Stimulated activated CD4-positive, alpha-beta T cell treated with anti-CD3 and anti-CD28 coated beads, TNF-alpha, amount 100 ng/mL, for 4 hours (primary cell): ENCODE results near the gene DSCAML1.
"Not testable (repeated sequence)": the region's sequence is repeated elsewhere in the genome, so short reads cannot be mapped to it uniquely, and the experiment has no call there.

ENCODE experiments used
- DNase-seq, 3 experiments: peaks; one replicate each; pipeline ENCODE4 v3.0.0-alpha.2; 2020; ENCODE audit warnings: low read depth in 3 of 3

DSCAML1 gene

DNA sequence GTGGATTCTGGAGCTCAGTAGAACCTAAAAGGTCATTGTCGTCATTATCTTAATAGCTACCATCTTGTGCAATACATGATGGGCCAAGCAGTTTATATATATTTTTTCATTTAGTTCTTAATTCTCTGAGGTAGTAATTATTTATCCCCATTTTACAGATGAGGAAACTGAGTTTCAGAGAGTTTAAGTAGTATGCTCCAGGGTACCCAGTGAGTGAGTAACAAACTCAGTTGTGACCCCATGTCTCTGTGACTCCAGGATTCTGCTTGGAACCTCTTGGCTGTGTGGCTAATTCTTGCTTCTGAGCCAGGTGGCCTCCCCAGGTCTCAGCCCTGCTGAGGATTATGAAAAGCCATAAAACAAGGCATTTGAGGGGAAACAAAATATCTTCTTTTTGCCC lies 386.8 kb downstream of the DSCAML1 start:
- no peak for DNase-seq

DNA sequence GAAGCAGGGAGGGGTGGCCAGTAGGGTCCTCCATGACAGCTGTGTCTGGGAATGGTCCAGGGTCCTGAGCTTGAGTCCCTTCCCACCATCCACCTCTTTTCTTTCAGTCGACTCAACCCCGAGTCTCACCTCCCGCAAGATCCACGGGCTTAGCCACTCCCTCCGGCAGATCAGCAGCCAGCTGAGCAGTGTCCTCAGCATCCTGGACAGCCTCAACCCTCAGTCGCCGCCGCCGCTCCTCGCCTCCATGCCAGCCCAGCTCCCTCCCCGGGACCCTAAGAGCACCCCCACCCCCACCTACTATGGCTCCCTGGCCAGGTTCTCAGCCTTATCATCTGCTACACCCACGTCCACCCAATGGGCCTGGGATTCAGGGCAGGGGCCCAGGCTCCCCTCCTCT lies 387.5 kb downstream of the DSCAML1 start:
- DNase-seq: no peak

DNA sequence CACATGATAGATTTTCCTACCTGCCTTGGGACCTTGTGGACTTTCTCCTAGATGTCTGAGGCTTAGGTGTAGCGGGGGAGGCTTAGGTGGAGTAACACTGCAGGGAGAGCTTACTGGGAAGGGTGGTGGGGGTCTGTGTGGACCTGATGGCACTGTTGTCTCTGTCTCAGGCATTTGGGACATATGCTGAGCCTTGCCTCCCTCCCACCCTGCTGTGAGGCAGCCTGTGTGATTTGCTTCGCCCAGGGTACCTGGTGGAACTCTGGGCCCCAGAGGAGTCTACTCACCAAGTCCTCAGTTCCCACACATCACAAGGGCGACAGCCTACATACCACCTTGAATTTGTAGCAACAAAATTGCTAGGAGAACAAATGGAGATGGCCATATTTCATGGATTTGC lies 388.7 kb downstream of the DSCAML1 start:
- no peak for DNase-seq

DNA sequence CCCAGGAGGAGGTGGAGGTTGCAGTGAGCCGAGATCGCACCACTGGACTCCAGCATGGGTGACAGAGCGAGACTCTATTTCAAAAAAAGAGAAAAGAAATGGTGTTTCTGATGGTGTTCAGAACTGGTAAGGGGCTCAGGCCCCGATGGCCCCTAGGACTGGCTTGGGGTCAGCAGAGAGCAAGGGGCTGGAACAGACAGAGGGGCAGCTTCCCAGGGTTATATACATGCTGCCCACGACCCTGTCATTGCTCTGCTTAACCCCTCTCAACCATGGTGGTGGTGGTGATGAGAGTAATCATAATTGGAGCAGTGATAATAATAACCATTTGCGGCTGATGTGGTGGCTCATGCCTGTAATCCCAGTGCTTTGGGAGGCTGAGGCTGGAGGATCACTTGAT lies 390.0 kb downstream of the DSCAML1 start:
- no peak for DNase-seq

DNA sequence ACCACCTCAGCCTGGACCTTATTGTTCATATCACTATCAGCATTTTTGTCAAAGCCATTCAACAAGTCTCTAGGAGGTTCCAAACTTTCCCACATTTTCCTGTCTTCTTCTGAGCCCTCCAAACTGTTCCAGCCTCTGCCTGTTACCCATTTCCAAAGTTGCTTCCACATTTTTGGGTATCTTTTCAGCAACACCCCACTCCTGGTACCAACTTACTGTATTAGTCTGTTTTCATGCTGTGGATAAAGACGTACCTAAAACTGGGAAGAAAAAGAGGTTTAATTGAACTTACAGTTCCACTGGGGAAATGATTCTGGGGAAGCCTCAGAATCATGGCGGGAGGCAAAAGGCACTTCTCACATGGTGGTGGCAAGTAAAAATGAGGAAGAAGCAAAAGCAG lies 391.1 kb downstream of the DSCAML1 start:
- DNase-seq: not testable (repeated sequence)

DNA sequence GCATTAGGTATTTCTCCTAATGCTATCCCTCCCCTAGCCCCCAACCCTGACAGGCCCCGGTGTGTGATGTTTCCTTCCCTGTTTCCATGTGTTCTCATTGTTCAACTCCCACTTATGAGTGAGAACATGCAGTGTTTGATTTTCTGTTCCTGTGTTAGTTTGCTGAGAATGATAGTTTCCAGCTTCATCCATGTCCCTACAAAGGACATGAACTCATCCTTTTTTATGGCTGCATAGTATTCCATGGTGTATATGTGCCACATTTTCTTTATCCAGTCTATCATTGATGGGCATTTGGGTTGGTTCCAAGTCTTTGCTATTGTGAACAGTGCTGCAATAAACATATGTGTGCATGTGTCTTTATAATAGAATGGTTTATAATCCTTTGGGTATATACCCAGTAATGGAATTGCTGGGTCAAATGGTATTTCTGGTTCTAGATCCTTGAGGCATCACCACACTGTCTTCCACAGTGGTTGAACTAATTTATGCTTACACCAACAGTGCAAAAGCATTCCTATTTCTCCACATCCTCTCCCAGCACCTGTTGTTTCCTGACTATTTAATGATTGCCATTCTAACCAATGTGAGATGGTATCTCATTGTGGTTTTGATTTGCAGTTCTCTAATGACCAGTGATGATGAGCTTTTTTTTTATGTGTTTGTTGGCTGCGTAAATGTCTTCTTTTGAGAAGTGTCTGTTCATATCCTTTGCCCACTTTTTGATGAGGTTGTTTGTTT lies 397.7 kb downstream of the DSCAML1 start:
- DNase-seq: not testable (repeated sequence)

DNA sequence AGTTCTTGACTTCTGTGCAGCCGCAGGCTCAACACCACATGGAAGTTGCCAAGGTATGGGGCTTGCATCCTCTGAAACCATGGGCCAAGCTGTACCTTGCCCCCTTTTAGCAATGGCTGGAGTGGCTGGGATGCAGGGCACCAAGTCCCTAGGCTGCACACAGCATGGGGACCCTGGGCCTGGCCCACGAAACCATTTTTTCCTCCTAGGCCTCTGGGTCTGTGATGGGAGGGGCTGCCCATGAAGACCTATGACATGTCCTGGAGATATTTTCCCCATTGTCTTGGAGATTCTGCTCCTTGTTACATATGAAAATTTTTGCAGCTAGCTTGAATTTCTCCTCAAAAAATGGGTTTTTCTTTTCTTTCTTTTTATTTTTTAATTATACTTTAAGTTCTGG lies 398.4 kb downstream of the DSCAML1 start:
- not testable (repeated sequence) for DNase-seq

DNA sequence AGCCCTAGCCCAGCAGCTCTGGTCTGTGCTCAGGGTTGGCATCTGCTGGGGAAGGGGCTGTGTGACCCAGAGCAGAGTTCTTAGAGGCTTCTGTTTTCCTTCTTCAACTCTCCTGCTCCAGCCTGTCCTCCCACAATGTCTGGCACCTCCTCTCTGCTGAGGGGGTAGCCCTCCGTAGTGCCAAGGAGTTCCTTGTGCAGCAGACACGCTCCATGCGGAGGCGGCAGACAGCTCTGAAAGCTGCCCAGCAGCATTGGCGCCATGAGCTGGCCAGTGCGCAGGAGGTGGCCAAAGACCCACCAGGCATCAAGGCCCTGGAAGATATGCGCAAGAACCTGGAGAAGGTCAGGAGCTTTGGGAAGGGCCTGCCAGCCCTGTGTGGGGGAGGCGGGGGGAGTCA lies 400.0 kb downstream of the DSCAML1 start:
- no peak for DNase-seq

DNA sequence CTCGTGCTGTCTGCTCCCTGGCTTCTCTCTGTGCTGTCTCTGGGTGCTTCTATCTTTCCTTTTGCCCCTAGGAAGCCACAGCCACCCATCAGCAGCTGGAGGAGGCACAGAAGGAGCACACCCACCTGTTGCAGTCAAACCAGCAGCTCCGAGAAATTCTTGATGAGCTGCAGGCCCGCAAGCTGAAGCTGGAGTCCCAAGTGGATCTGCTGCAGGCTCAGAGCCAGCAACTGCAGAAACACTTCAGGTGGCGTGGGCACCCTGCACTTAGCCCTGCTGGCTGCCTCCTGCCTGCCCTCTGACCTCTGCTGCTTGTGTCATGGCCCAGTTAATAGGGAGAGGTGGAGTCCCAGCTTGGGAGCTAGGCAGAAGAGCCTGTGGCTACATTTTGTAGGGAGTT lies 401.5 kb downstream of the DSCAML1 start:
- DNase-seq: no peak

DNA sequence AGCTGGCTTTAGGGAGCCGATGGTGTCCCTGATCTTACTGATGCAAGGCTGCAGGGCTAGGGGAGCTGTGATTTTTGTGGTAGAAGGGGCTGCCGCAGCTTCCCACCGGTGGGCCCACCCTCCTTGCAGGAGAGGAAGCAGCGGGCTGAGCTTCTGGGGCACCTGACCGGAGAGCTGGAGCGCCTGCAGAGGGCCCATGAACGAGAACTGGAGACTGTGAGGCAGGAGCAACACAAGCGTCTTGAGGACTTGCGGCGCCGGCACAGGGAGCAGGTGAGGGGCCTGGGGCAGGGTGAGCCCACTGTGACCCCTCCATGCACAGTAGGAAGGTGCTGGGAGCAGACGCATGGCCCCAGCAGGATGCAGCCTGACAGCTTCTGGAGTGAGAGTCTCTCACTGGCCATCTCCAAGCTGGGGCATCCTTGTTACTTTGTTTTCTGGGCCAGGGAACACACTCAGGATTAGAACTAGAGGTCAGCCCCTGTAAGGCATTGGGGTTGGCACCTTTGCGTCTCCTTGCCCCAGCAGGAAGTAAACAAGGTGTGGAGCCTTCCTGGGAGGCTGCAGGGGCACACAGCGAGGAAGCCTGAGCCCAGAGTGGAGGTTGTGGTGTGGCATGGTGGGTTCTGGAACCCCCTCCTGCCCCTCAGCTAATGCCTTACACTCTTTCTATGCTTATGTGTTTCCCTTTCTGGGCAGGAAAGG lies 402.6 kb downstream of the DSCAML1 start:
- DNase-seq: no peak

DNA sequence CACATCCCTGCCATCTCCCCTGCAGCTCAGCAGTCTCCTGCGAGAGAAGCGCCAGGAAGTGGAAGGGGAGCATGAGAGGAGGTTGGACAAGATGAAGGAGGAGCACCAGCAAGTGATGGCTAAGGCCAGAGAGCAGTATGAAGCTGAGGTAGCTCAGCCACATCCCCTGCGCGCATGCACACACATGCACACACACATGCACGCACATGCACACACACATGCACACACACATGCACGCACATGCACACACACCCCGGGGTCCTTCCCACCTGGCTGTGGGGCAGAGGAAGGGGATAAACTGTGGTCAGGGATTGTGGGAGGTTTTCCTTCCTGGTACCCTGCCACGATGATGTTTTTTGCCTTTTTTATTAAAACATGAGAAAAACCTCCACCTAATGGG lies 404.0 kb downstream of the DSCAML1 start:
- DNase-seq: no peak

DNA sequence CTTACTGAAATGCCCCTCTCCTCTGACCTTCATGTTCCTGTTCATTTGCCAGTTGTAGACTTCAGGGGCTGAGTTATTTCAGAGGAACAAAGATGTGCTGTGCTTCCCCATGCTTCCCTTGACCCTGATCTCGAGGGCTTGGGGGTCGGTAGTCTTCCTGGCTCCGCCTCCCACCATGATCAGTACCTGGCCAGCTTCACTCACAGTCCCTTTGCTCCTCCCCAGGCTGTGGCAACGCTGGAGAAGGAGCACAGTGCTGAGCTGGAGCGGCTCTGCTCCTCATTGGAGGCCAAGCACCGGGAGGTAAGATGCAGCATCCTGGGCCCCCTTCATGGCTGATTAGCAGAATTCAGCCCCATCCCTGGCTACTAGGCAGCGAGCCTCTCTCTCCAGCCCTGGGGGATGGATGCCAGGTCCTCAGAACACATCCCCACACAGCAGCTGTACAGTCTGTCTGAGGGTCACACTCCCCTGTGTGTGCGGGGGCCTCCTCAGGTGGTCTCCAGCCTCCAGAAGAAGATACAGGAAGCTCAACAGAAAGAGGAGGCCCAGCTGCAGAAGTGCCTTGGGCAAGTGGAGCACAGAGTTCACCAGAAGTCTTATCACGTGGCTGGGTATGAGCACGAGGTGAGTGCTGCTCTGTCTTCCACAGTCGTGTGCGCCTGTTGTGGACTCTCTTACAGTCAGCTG lies 404.9 kb downstream of the DSCAML1 start:
- no peak for DNase-seq

DNA sequence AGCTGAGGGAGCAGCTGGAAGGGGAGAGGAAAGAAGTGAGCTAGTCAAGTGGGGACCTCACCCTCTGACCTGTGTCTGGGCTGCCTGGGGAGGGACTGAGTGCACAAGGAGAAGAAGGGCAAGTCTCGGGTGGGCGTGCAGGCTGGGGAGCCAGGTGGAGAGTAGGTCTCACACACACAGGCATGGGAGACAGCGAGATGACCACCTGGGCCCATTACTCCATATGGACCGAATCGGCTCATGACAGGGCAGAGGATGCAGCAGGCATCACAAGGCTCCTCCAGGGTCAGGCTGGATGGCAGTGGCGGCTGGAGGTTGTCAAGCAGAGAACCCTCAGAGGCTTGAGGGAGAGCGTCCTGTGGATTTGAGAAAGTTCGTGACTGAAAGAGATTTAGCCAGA lies 405.8 kb downstream of the DSCAML1 start:
- no peak for DNase-seq

DNA sequence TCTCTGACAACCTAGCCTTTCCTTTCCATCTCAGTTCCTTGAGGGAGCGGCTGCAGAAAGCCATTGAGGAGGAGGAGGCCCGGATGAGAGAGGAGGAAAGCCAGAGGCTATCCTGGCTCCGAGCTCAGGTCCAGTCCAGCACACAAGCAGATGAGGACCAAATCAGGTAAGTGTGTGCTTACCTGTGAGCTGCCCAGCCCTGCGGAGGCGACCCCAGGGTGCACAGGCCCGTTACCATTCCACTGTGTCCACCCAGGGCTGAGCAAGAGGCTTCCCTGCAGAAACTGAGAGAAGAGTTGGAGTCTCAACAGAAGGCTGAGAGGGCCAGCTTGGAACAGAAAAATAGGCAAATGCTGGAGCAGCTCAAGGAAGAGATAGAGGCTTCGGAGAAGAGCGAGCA lies 406.3 kb downstream of the DSCAML1 start:
- no peak for DNase-seq

DNA sequence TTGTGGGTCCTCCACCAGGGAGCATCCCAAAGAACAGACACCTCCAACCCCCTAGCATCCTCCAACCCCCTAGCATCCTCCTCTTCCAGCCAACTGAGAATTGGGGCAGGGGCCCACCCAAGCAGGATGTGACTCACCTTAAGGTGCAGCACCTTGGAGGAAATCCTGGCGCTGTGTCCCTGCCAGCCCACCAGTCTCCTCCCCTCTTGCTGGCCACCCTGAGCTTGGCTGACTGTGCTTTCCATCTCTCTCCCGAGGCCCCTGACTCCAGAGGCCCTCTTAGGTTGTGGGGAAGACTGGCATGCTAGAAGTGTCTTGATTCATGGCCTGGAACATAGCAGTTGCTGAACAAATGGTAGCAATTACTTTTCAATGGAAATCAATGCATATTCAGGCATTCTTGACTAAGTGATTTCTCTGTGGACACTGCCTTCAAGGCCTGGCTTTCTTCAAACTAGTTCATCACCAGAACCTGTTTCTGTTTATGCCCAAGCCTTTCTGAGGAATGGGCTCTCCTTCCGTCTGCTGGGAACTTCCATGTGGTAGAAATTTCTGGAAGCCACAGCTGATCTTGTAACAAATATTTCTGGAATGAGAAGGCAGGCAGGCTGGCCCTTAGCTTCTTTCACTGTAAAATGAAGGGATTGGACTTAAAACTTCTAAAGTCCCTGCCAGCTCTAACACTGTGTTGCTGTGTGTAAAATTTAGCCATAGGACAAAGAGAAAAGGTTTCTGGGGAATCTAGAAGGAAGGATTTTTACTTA lies 408.8 kb downstream of the DSCAML1 start:
- DNase-seq: no peak

DNA sequence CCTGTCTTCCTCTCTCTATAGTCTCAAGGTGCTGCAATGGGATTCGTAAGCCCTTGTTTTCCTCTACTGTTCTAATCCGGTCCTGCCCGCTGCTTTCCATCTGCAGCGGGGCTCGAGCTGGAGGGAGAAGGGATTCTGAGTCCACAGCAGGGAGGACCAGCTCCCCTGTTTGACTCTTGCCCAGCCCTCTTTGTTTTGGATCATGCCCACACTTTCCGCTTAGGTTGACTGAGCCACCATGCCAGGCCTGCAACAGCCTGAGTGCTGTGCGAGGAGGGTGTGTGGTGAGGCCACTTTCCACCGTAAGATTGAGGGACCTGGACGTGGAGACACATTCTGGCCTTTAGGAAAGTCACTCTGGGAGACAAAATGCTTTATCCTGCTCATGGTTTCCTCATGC lies 411.1 kb downstream of the DSCAML1 start:
- DNase-seq: no peak

DNA sequence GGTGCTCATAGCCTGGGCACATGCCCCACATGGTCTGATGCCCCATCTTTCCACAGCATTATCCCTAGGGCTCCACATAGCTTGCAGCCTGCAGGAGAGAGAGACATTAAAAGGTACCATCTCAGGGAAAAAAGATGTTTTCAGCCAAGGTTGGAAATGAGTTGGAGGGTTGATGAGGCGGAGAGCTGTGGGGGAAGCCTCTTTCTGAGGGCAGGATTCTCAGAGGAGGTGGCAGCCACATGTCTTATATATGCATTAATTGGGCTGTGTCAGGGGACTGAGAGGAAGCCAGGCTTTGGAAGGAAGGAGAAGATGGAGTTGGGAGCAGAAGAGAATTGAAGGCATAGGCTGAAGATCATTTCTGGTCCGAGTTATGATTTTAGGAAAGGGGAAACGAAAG lies 411.5 kb downstream of the DSCAML1 start:
- DNase-seq: no peak

DNA sequence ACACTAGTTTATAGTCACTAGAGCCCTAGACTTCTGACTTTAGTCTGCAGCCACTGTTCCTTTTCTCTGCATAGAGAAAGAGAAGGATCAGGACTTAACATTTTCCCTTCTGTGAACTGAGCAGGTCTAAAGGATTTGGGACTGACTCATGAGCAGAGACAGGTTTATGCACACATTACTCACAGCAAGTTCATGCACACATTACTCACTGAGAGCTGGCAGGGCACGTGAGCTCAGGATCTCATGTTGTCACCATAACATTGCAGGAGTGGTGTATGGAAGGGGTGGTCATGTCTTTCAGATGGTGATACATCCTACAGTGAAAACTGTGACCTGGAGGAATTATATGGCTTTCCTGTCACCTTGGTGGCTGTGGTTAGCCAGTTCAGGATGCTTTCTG lies 413.0 kb downstream of the DSCAML1 start:
- DNase-seq: no peak

DNA sequence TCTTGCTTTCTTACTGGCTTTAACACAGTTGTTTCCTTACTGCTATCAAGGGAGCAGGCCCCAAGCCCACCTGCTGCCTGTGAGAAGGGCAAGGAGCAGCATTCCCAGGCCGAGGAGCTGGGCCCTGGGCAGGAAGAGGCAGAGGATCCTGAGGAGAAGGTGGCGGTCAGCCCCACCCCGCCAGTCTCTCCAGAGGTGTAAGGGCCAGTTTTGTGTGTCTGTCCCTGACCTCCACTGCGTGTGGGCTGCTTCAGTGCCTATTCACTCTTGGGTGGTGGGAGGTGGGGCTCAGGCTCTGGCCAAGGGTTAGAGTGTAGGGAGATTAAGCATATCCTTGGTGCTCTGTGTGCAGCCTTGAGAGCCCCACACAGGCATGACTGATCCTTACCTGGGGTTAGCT lies 414.3 kb downstream of the DSCAML1 start:
- no peak for DNase-seq

DNA sequence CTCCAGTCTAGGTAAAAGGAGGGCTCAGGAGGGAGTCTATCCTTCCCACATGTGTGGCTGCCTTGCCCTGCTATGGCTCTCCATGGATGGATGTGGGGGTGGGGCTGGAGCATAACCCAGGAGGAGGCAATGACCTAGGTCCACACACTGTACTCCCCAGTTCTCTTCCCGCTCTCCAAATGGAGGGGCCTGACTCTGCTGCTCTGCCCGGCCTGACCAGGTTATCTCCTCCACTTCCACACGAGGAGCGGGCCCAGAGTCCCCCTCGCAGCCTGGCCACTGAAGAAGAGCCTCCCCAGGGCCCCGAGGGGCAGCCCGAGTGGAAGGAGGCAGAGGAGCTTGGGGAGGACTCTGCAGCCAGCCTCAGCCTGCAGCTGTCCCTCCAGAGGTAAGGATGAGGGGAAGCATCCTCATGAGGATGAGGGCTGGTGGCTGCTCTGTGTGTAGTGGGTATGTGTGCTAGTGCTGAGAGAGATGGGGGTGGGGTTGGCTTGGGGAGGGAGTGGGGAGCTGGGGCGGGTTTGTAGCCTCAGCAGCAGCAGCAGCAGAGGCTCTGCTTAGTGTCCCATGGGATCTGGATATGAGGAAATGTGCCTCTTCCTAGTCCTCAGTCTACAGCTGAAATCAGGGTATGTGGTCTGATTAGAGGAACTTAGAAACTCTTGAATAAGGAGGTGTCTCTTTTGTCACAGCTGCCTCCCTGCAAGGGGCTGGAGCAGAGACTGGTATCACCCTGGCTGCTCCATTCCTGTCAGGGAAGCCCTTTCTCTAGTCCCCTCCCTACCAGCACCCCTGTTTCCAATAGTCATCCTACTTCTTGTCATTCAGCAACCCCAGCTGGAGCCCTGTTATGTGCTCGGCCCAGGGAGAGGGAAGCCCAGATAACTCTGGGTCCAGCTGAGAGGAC lies 415.3 kb downstream of the DSCAML1 start:
- DNase-seq: no peak

DNA sequence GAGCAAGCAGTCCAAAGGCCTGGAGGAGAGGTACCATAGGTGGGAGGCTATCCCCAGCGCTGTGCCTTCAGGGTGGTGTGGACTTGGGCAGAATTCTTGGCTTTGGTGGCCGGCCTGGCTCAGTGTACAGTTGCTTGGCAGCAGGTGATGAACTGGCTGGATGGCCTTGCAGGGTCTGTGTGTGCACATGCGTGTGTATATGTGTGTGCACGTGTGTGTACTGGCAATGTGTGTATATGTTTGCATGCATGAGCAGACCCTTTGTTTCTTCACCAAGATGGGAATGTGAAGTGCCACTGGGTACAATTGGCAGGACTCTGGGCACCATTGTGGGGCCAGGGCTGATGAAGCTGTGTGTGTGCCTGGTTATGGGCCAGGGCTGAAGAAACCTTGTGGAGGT lies 416.3 kb downstream of the DSCAML1 start:
- DNase-seq: no peak
